ENCODE measurements around the gene KIRREL3. TPM values are rescaled to one million over a fixed set of nuclear protein-coding genes. Genes with fewer than 3 reads are reported as not detected.

The KIRREL3 gene
- total and polyA plus RNA-seq, 2 of the 8 experiments (the other 6 are each of a cell fraction or from before 2014, with no cell fraction given) = 0.29 to 0.32 TPM

GRCh38 chr11:126834149-126834548 is 166.4 kb downstream of the KIRREL3 start:
- Histone ChIP-seq H3K4ac (replicated peaks; ENCODE audit: insufficient read length, low read depth, low read length) (no peak overlapping the region), H2BK20ac (ENCODE audit: low read length) (no peak overlapping the region), H3K23ac (ENCODE audit: insufficient read length) (no peak overlapping the region), H4K91ac (replicated peaks; ENCODE audit: insufficient read length, low read length) (no peak overlapping the region), H3K79me2 (ENCODE audit: control insufficient read depth in 1 of 2, insufficient read depth in 2 of 2, low read length in 2 of 2) (no peaks in the 10 kb centered on the region), H2BK120ac (replicated peaks; ENCODE audit: low read depth, low read length) (no peak overlapping the region), H3K4me3 (ENCODE audit: extremely low read depth in 1 of 4, insufficient read depth in 2 of 4, low read depth in 3 of 4, low read length in 4 of 4) (no peak overlapping the region), H4K20me1 (replicated peaks in 1 of 2; ENCODE audit: control insufficient read depth in 1 of 2, insufficient read depth in 2 of 2, low read length in 2 of 2) (no peaks in the 10 kb centered on the region), H3K9me3 (ENCODE audit: insufficient read depth in 2 of 2, low read depth in 1 of 2, low read length in 1 of 2) (peaks cover 8% of the 10 kb centered on the region in 2 experiments; a peak in 3 of 4 replicates), H3K27me3 (replicated peaks in 1 of 4; ENCODE audit: control insufficient read depth in 3 of 4, extremely low read depth in 1 of 4, insufficient read depth in 3 of 4, low read length in 3 of 4) (no peaks in the 10 kb centered on the region; a peak in 1 of 7 replicates), H2BK5ac (ENCODE audit: low read depth, low read length) (no peak overlapping the region), H3K4me2 (ENCODE audit: insufficient read depth in 1 of 2, low read depth in 2 of 2, low read length in 2 of 2) (no peak overlapping the region), H3K9ac (replicated peaks in 1 of 4; ENCODE audit: extremely low read depth in 1 of 4, low read depth in 3 of 4, low read length in 3 of 4) (no peak overlapping the region), H3K14ac (ENCODE audit: insufficient read length) (no peak overlapping the region), H3K18ac (ENCODE audit: extremely low read depth, low read length) (no peak overlapping the region), H2AK5ac (ENCODE audit: low read depth, low read length) (no peak overlapping the region), H2AFZ (ENCODE audit: low read length) (no peak overlapping the region), H2BK12ac (ENCODE audit: low read depth, low read length) (no peak overlapping the region), H2BK15ac (ENCODE audit: low read length) (no peak overlapping the region), H3K4me1 (replicated peaks in 1 of 4; ENCODE audit: control insufficient read depth in 3 of 4, insufficient read depth in 4 of 4, low read length in 3 of 4) (no peaks in the 10 kb centered on the region), H3K56ac (replicated peaks; ENCODE audit: insufficient read length, low read depth, low read length) (no peak overlapping the region), H4K8ac (ENCODE audit: extremely low read depth, insufficient read depth, low read length) (no peak overlapping the region), H3K79me1 (ENCODE audit: low read depth, low read length) (no peaks in the 10 kb centered on the region), H4K5ac (ENCODE audit: insufficient read length, low read depth, low read length) (no peak overlapping the region), H3K36me3 (ENCODE audit: control insufficient read depth in 2 of 4, insufficient read depth in 4 of 4, low read length in 3 of 4) (no peaks in the 10 kb centered on the region), H3K23me2 (ENCODE audit: low read depth, low read length) (no peaks in the 10 kb centered on the region), H3K27ac (ENCODE audit: low read depth, low read length) (no peak overlapping the region)
- ChIA-PET CTCF (ENCODE audit: partially characterized antibody) (interaction anchor here (1.5 kb wide), 1 partner anchor 118 kb away, joined by 5 read pairs; no protein-coding TSS in a partner anchor), POLR2A (ENCODE audit: partially characterized antibody) (no interaction called here)
- 97% methylated on average over 5 of the region's 5 CpGs; no CpG with 5 or more reads in 1 of the 2 experiments for WGBS, 2 experiments (ENCODE audit: extremely low coverage in 1 of 2, insufficient coverage in 1 of 2, insufficient read length in 1 of 2, insufficient replicate concordance in 2 of 2, low coverage in 1 of 2, low lambda C conversion rate in 2 of 2, missing lambda C conversion rate in 1 of 2)
- DNase-seq (ENCODE audit: low read depth in 1 of 2, low spot score in 2 of 2) = no peak
- FAIRE-seq = no peak
- no peak for TF ChIP-seq EP300 (IDR thresholded peaks at IDR 0.05; ENCODE audit: borderline replicate concordance in 1 of 2, low read depth in 2 of 2, low read length in 2 of 2)
- no peak for TF ChIP-seq POU5F1 (IDR thresholded peaks at IDR 0.05; ENCODE audit: low read depth, low read length)
- TF ChIP-seq, protein P1, sequence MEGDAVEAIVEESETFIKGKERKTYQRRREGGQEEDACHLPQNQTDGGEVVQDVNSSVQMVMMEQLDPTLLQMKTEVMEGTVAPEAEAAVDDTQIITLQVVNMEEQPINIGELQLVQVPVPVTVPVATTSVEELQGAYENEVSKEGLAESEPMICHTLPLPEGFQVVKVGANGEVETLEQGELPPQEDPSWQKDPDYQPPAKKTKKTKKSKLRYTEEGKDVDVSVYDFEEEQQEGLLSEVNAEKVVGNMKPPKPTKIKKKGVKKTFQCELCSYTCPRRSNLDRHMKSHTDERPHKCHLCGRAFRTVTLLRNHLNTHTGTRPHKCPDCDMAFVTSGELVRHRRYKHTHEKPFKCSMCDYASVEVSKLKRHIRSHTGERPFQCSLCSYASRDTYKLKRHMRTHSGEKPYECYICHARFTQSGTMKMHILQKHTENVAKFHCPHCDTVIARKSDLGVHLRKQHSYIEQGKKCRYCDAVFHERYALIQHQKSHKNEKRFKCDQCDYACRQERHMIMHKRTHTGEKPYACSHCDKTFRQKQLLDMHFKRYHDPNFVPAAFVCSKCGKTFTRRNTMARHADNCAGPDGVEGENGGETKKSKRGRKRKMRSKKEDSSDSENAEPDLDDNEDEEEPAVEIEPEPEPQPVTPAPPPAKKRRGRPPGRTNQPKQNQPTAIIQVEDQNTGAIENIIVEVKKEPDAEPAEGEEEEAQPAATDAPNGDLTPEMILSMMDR (IDR thresholded peaks at IDR 0.05; ENCODE audit: control extremely low read depth in 1 of 3, insufficient read depth in 1 of 3, low read depth in 1 of 3, low read length in 3 of 3) = no peak
- no peak for TF ChIP-seq MAX (IDR thresholded peaks at IDR 0.05)
- no peak for TF ChIP-seq EZH2 (IDR thresholded peaks at IDR 0.05; ENCODE audit: low read depth, low read length, severe bottlenecking)
- TF ChIP-seq SAP30 (IDR thresholded peaks at IDR 0.05; ENCODE audit: insufficient read depth, insufficient replicate concordance, low read length) = no peak
- no peak for TF ChIP-seq ATF3 (IDR thresholded peaks at IDR 0.05; ENCODE audit: insufficient read depth, low read depth, low read length)
- no peak for TF ChIP-seq SUZ12 (IDR thresholded peaks at IDR 0.05; ENCODE audit: low read length)
- no peak for TF ChIP-seq ZNF274 (IDR thresholded peaks at IDR 0.05; ENCODE audit: borderline replicate concordance, extremely low read depth, low read length)
- no peak for TF ChIP-seq GTF2F1 (IDR thresholded peaks at IDR 0.05; ENCODE audit: borderline replicate concordance, low read depth, low read length)

All from H1 (cell line).